Mammary epithelial cell (primary cell): Measurements from ENCODE around the gene CYFIP2.

Experiments
- EZH2 ChIP-seq: IDR thresholded peaks from 2 replicates; pipeline ENCODE4 v1.6.1; 2012; ENCODE audit warnings: low read length, inconsistent platforms, borderline replicate concordance
- TF ChIP-seq, protein P1 (sequence below), 2 donors: IDR thresholded peaks in 1 of 2; conservative IDR thresholded peaks in 1 of 2; 2 replicates each; pipeline ENCODE4 v1.5.1; 2011 to 2012; ENCODE audit warnings: inconsistent platforms in 2 of 2, low read length in 2 of 2, mild to moderate bottlenecking in 2 of 2, control low read depth in 1 of 2, low read depth in 1 of 2; ENCODE audit not compliant: insufficient read depth in 1 of 2; ENCODE audit errors: extremely low read depth in 1 of 2

DNA sequence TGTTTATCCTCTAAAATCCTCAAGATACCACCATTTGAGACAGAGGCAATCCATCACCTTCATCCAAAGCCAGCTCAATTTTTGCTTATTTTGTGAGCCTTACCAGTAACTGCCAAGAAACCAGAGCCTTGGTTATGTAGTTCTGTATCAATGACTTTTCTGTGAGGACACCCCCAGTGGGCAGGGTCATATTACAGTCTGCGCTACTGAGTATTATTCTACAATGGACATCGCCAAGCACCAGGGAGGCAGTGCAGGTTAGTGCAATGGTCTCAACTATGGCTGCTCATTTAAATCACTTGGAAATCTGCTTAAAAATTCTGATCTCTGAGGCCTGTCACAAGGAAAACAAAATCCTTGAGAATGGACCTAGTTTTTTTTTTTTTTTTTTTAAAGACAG, 103.6 kb downstream of the CYFIP2 start:
- TF ChIP-seq, protein P1, sequence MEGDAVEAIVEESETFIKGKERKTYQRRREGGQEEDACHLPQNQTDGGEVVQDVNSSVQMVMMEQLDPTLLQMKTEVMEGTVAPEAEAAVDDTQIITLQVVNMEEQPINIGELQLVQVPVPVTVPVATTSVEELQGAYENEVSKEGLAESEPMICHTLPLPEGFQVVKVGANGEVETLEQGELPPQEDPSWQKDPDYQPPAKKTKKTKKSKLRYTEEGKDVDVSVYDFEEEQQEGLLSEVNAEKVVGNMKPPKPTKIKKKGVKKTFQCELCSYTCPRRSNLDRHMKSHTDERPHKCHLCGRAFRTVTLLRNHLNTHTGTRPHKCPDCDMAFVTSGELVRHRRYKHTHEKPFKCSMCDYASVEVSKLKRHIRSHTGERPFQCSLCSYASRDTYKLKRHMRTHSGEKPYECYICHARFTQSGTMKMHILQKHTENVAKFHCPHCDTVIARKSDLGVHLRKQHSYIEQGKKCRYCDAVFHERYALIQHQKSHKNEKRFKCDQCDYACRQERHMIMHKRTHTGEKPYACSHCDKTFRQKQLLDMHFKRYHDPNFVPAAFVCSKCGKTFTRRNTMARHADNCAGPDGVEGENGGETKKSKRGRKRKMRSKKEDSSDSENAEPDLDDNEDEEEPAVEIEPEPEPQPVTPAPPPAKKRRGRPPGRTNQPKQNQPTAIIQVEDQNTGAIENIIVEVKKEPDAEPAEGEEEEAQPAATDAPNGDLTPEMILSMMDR (conservative IDR thresholded peaks at IDR 0.05 in 1 of 2, IDR thresholded peaks at IDR 0.05 in 1 of 2; ENCODE audit: extremely low read depth in 1 of 2, insufficient read depth in 1 of 2, low read depth in 1 of 2, low read length in 2 of 2): no peak
- TF ChIP-seq EZH2: no peak
